Natural killer cell (primary cell): ENCODE data around the gene DOCK1. TPM values are rescaled to one million over a fixed set of nuclear protein-coding genes. Genes with fewer than 3 reads are reported as not detected.

ENCODE experiments used
- ATAC-seq, 3 donors: fragments of 150-1000 bp in 2 of 3; fragments of 200-7000 bp in 1 of 3; cut with Tn5 transposase; 1 replicate in 1 of 3; 2 replicates in 2 of 3; pipeline ENCODE4 v1.10.0; 2021; ENCODE audit warnings: mild to moderate bottlenecking in 2 of 3, moderate library complexity in 2 of 3
- DNase-seq, 2 donors: peaks; one replicate each; pipeline versions ENCODE4 v3.0.0 to v3.0.0-alpha.2; 2013 to 2021; ENCODE audit warnings: mixed read lengths in 1 of 2
- H3K27ac ChIP-seq: one replicate; pipeline ENCODE4 v1.5.1; 2013; ENCODE audit warnings: mild to moderate bottlenecking, low read length
- H3K27me3 ChIP-seq: one replicate; pipeline ENCODE4 v1.6.1; 2013; ENCODE audit warnings: low read length; ENCODE audit not compliant: control insufficient read depth, insufficient read depth
- H3K36me3 ChIP-seq: one replicate; pipeline ENCODE4 v1.6.1; 2013; ENCODE audit warnings: low read length; ENCODE audit not compliant: control insufficient read depth, insufficient read depth
- H3K4me1 ChIP-seq: one replicate; pipeline ENCODE4 v1.6.1; 2013; ENCODE audit warnings: low read length; ENCODE audit not compliant: control insufficient read depth, insufficient read depth
- H3K4me3 ChIP-seq: one replicate; pipeline ENCODE4 v1.5.1; 2013; ENCODE audit warnings: low read length
- H3K9me3 ChIP-seq: one replicate; pipeline ENCODE4 v1.6.1; 2013; ENCODE audit warnings: low read length; ENCODE audit not compliant: control insufficient read depth, insufficient read depth
- H3K27ac Mint-ChIP-seq, 2 donors: one replicate each; pipeline ENCODE4 v1.8.0; 2022; ENCODE audit warnings: mild to moderate bottlenecking in 2 of 2, mixed read lengths in 2 of 2, moderate library complexity in 1 of 2
- H3K27me3 Mint-ChIP-seq, 2 donors: one replicate each; pipeline ENCODE4 v1.8.0; 2022; ENCODE audit warnings: low read depth in 2 of 2, mixed read lengths in 2 of 2
- H3K36me3 Mint-ChIP-seq: one replicate; pipeline ENCODE4 v1.8.0; 2022; ENCODE audit warnings: mixed read lengths
- H3K4me1 Mint-ChIP-seq, 2 donors: one replicate each; pipeline ENCODE4 v1.8.0; 2022; ENCODE audit warnings: mixed read lengths in 2 of 2
- H3K4me3 Mint-ChIP-seq: one replicate; pipeline ENCODE4 v1.8.0; 2022; ENCODE audit warnings: mild to moderate bottlenecking, moderate library complexity, mixed read lengths
- H3K9me3 Mint-ChIP-seq, 2 donors: one replicate each; pipeline ENCODE4 v1.8.0; 2022; ENCODE audit warnings: mixed read lengths in 2 of 2
- WGBS: methylation state at CpG from one replicate; pipeline ENCODE4 v1.1.7; 2013; ENCODE audit warnings: missing lambda C conversion rate; ENCODE audit not compliant: insufficient coverage; 5-methylcytosine and 5-hydroxymethylcytosine counted together
- intact Hi-C: fragments of 100-400 bp; cut with micrococcal nuclease; formaldehyde crosslinking; loops from one replicate; pipeline ENCODE4 v1.14.2; 2022
- total RNA-seq, 4 donors: library from RNA; stranded (reverse); fragments of 120-200 nt in 1 of 4; gene quantifications; one replicate each; pipeline versions ENCODE4 v1.2.3 to v1.2.4, GENCODE V29; 2013 to 2022
- TF ChIP-seq, protein P1 (sequence below): fragments of 200-600 bp; IDR thresholded peaks from one replicate; pipeline ENCODE4 v1.8.0; 2022; ENCODE audit warnings: antibody characterized with exemption

The DOCK1 gene
- total RNA-seq, 3 donors from 2014 or later (not counting 1 experiment from before 2014, with no cell fraction given): 0.07 to 0.12 (median 0.08) TPM

DNA sequence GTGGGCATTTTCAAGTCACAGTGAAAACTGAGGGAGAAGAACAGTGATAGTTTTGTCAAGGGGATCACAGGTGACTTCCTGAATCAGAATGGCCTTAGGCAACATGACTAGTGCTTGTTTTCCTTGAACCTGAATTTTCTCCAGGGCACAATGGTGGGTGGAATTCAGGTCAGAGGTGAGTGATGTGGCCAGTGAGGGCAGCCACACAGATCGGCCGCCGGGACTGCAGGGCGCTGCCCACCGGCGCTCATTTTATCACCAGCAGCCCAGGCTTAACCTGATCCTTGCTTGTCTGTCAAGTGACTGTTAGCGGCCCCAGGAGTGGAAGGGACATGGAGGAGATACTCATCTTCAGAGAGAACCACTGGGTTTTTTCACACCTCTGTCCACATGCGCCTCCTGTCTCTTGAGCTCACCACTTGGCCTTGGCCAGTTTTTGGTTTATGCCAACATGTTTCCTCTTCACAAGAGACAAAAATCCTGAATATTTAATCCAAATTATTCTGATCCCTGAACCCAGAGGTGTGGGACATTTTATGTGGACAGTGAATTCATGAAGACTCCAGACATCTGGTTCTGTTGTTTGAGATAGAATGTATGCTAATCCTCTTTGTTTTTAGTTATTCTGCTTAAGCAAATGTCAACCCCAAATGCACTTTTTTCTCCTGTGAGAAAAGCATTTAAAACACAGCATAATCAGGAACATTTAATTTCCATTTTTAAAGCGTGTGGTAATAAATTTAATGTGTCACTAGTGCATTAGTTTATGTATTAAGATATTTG, 108.7 kb downstream of the DOCK1 start:
- no peak for ATAC-seq
- Histone ChIP-seq H3K27me3 (no peaks in the 10 kb centered on the region), H3K27ac (no peak overlapping the region), H3K36me3 (no peaks in the 10 kb centered on the region), H3K4me3 (no peak overlapping the region), H3K4me1 (no peaks in the 10 kb centered on the region), H3K9me3 (no peaks in the 10 kb centered on the region)
- intact Hi-C loops: no loop called here
- Mint-ChIP-seq H3K9me3 (no peaks in the 10 kb centered on the region), H3K4me1 (peaks cover 0 to 4% of the 10 kb centered on the region in 2 donors), H3K27me3 (peaks cover 11 to 14% of the 10 kb centered on the region in 2 donors), H3K36me3 (no peaks in the 10 kb centered on the region), H3K4me3 (no peak overlapping the region), H3K27ac (no peak overlapping the region)
- 62% methylated on average over 8 of the region's 9 CpGs for WGBS
- TF ChIP-seq, protein P1, sequence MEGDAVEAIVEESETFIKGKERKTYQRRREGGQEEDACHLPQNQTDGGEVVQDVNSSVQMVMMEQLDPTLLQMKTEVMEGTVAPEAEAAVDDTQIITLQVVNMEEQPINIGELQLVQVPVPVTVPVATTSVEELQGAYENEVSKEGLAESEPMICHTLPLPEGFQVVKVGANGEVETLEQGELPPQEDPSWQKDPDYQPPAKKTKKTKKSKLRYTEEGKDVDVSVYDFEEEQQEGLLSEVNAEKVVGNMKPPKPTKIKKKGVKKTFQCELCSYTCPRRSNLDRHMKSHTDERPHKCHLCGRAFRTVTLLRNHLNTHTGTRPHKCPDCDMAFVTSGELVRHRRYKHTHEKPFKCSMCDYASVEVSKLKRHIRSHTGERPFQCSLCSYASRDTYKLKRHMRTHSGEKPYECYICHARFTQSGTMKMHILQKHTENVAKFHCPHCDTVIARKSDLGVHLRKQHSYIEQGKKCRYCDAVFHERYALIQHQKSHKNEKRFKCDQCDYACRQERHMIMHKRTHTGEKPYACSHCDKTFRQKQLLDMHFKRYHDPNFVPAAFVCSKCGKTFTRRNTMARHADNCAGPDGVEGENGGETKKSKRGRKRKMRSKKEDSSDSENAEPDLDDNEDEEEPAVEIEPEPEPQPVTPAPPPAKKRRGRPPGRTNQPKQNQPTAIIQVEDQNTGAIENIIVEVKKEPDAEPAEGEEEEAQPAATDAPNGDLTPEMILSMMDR: no peak
- no peak for DNase-seq

DNA sequence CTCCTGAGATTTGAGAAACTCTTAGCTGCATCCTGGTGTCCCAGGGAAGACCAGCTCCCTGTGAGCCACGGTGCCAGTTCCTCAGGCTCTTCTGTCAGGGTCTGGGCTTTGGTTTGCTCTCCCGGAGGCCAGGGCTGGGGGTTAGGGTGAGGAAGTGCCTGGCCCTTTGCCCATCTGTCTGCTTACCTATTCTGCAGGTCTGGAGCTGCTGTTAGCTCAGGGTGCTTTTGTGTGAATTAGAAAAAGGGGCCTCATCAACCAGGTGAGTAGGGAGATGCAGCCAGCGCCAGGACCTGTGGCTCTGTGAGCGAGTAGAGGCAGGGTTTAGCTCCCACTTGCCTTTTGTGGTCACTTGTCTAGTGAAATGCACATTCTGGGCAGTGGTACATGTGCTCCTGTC, 109.4 kb downstream of the DOCK1 start:
- Mint-ChIP-seq H3K4me3 (no peak overlapping the region), H3K9me3 (no peaks in the 10 kb centered on the region), H3K4me1 (peaks cover 0 to 4% of the 10 kb centered on the region in 2 donors), H3K36me3 (no peaks in the 10 kb centered on the region), H3K27ac (no peak overlapping the region), H3K27me3 (peaks cover 8 to 14% of the 10 kb centered on the region in 2 donors)
- WGBS: 86% methylated on average over 4 of the region's 4 CpGs
- DNase-seq (no peak), ATAC-seq (no peak)
- H3K4me1 ChIP-seq: no peaks in the 10 kb centered on the region
- TF ChIP-seq, protein P1: no peak
- H3K36me3 ChIP-seq: no peaks in the 10 kb centered on the region
- no peak overlapping the region for H3K4me3 ChIP-seq
- no peaks in the 10 kb centered on the region for H3K9me3 ChIP-seq
- intact Hi-C loops: no loop called here
- no peaks in the 10 kb centered on the region for H3K27me3 ChIP-seq
- H3K27ac ChIP-seq: no peak overlapping the region

DNA sequence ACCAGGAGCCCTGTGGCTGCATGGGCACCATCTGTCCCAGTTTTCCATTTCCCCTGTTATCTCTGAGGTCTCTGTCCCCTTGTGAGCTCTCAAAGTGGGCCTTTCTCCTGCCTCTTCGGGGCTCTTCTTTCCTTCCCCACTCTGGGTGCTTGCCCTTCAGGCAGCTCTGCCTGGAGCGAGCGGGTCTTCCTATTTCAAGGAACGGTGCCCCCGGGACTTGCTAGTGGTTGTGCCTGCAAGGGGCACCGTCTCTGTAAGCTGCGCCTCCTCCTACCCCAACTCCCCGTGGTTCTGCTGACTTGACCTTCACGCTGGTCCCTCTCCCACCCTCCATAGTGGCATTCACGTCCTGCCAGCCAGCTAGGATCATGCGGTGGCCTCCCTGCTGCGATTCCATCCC, 110.1 kb downstream of the DOCK1 start:
- intact Hi-C loops: no loop called here
- H3K4me1 ChIP-seq: no peaks in the 10 kb centered on the region
- Mint-ChIP-seq H3K36me3 (no peaks in the 10 kb centered on the region), H3K9me3 (no peaks in the 10 kb centered on the region), H3K4me1 (peaks cover 0 to 4% of the 10 kb centered on the region in 2 donors), H3K27me3 (peaks cover 8 to 14% of the 10 kb centered on the region in 2 donors), H3K27ac (no peak overlapping the region), H3K4me3 (no peak overlapping the region)
- WGBS: 91% methylated on average over 12 of the region's 12 CpGs
- no peaks in the 10 kb centered on the region for H3K27me3 ChIP-seq
- H3K9me3 ChIP-seq: no peaks in the 10 kb centered on the region
- no peak overlapping the region for H3K4me3 ChIP-seq
- ATAC-seq (no peak), DNase-seq (no peak)
- TF ChIP-seq, protein P1: no peak
- no peak overlapping the region for H3K27ac ChIP-seq
- H3K36me3 ChIP-seq: no peaks in the 10 kb centered on the region

DNA sequence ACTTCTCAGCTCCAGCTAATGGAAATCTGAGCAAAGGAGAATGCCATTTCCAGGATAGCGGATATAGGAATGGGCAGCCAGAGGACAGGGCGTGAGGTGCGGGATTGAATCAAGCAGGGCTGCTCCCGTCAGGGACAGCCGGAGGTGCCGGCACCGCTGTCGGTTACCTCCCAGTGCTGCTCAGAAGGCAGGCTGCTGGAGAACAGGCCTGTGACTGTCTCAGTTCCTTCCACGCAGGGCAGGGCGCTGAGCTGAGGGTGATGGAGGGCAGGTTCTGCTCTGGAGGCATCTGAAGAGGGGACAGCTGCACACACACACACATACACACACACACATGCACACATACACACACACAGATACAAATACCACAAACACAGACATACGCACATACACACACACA, 111.1 kb downstream of the DOCK1 start:
- Mint-ChIP-seq H3K4me3 (no peak overlapping the region), H3K4me1 (peaks cover 0 to 4% of the 10 kb centered on the region in 2 donors), H3K27me3 (peaks cover 8 to 14% of the 10 kb centered on the region in 2 donors), H3K36me3 (no peaks in the 10 kb centered on the region), H3K9me3 (no peaks in the 10 kb centered on the region), H3K27ac (no peak overlapping the region)
- H3K4me1 ChIP-seq: no peaks in the 10 kb centered on the region
- no peak overlapping the region for H3K27ac ChIP-seq
- 84% methylated on average over 11 of the region's 11 CpGs for WGBS
- intact Hi-C loops: no loop called here
- H3K27me3 ChIP-seq: no peaks in the 10 kb centered on the region
- no peak for ATAC-seq
- no peaks in the 10 kb centered on the region for H3K36me3 ChIP-seq
- H3K4me3 ChIP-seq: no peak overlapping the region
- no peaks in the 10 kb centered on the region for H3K9me3 ChIP-seq
- TF ChIP-seq, protein P1: no peak
- DNase-seq: no peak
